H1 (cell line): ENCODE measurements around the gene THRB. TPM values are rescaled to one million over a fixed set of nuclear protein-coding genes. Genes with fewer than 3 reads are reported as not detected.

Experiments
- BCL11A ChIP-seq, 2 experiments: IDR thresholded peaks; one replicate each; pipeline ENCODE4 v1.6.1; 2011; ENCODE audit warnings: low read depth in 2 of 2, low read length in 2 of 2, mild to moderate bottlenecking in 2 of 2
- ZNF274 ChIP-seq: IDR thresholded peaks from 2 replicates; pipeline ENCODE4 v1.7.0; 2012; ENCODE audit warnings: low read length, borderline replicate concordance; ENCODE audit errors: extremely low read depth
- polyA plus RNA-seq, 7 experiments: library from polyadenylated mRNA; depleted of rRNA in 3 of 7; stranded (reverse) in 5 of 7; unstranded in 2 of 7; fragments of >200 nt in 5 of 7; fragments of 200-250 nt in 2 of 7; gene quantifications; 1 replicate in 5 of 7; 2 replicates in 1 of 7; 4 replicates in 1 of 7; pipeline versions ENCODE4 v1.2.1 to v1.2.3, GENCODE V29; 2011 to 2013; ENCODE audit warnings: missing spikeins in 2 of 7, mixed read lengths in 2 of 7
- total RNA-seq: library from RNA; stranded (reverse); fragmentation: NEBNext Ultra II Directional; extraction: Animal tissue kit (Norgen Biotek cat#: 25700); gene quantifications from 2 replicates; pipeline ENCODE4 v1.2.1, GENCODE V29; 2021
- TF ChIP-seq, protein P1 (sequence below): fragments of 300-600 bp; sonication (generic); IDR thresholded peaks from 2 replicates; pipeline ENCODE4 v1.7.1; 2012; ENCODE audit warnings: low read length, moderate library complexity, mild to moderate bottlenecking, inconsistent platforms; ENCODE audit not compliant: insufficient replicate concordance

THRB gene
- total and polyA plus RNA-seq, 2 of the 8 experiments (the other 6 are each of a cell fraction or from before 2014, with no cell fraction given): 0.98 to 3.9 TPM

DNA sequence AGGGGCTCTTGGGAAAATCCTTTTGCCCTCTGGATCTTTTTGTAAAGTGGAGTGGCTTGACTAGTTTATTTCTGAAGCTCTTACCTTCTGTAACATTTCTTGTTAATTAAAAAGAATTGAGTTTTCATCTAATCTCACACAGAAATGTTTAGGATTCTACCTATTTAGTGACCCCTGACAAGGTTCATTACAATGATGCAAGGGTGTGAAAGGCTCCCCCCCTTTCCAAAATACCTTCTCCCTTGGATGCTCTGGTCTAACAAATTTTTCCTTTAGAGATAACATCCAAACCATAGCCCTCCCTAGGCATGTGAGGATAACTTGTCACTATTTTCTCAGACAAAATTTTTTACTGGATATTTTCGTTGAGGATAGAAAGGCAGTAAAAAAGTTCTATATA lies 223.9 kb downstream of the THRB start (continued):
- TF ChIP-seq, protein P1, sequence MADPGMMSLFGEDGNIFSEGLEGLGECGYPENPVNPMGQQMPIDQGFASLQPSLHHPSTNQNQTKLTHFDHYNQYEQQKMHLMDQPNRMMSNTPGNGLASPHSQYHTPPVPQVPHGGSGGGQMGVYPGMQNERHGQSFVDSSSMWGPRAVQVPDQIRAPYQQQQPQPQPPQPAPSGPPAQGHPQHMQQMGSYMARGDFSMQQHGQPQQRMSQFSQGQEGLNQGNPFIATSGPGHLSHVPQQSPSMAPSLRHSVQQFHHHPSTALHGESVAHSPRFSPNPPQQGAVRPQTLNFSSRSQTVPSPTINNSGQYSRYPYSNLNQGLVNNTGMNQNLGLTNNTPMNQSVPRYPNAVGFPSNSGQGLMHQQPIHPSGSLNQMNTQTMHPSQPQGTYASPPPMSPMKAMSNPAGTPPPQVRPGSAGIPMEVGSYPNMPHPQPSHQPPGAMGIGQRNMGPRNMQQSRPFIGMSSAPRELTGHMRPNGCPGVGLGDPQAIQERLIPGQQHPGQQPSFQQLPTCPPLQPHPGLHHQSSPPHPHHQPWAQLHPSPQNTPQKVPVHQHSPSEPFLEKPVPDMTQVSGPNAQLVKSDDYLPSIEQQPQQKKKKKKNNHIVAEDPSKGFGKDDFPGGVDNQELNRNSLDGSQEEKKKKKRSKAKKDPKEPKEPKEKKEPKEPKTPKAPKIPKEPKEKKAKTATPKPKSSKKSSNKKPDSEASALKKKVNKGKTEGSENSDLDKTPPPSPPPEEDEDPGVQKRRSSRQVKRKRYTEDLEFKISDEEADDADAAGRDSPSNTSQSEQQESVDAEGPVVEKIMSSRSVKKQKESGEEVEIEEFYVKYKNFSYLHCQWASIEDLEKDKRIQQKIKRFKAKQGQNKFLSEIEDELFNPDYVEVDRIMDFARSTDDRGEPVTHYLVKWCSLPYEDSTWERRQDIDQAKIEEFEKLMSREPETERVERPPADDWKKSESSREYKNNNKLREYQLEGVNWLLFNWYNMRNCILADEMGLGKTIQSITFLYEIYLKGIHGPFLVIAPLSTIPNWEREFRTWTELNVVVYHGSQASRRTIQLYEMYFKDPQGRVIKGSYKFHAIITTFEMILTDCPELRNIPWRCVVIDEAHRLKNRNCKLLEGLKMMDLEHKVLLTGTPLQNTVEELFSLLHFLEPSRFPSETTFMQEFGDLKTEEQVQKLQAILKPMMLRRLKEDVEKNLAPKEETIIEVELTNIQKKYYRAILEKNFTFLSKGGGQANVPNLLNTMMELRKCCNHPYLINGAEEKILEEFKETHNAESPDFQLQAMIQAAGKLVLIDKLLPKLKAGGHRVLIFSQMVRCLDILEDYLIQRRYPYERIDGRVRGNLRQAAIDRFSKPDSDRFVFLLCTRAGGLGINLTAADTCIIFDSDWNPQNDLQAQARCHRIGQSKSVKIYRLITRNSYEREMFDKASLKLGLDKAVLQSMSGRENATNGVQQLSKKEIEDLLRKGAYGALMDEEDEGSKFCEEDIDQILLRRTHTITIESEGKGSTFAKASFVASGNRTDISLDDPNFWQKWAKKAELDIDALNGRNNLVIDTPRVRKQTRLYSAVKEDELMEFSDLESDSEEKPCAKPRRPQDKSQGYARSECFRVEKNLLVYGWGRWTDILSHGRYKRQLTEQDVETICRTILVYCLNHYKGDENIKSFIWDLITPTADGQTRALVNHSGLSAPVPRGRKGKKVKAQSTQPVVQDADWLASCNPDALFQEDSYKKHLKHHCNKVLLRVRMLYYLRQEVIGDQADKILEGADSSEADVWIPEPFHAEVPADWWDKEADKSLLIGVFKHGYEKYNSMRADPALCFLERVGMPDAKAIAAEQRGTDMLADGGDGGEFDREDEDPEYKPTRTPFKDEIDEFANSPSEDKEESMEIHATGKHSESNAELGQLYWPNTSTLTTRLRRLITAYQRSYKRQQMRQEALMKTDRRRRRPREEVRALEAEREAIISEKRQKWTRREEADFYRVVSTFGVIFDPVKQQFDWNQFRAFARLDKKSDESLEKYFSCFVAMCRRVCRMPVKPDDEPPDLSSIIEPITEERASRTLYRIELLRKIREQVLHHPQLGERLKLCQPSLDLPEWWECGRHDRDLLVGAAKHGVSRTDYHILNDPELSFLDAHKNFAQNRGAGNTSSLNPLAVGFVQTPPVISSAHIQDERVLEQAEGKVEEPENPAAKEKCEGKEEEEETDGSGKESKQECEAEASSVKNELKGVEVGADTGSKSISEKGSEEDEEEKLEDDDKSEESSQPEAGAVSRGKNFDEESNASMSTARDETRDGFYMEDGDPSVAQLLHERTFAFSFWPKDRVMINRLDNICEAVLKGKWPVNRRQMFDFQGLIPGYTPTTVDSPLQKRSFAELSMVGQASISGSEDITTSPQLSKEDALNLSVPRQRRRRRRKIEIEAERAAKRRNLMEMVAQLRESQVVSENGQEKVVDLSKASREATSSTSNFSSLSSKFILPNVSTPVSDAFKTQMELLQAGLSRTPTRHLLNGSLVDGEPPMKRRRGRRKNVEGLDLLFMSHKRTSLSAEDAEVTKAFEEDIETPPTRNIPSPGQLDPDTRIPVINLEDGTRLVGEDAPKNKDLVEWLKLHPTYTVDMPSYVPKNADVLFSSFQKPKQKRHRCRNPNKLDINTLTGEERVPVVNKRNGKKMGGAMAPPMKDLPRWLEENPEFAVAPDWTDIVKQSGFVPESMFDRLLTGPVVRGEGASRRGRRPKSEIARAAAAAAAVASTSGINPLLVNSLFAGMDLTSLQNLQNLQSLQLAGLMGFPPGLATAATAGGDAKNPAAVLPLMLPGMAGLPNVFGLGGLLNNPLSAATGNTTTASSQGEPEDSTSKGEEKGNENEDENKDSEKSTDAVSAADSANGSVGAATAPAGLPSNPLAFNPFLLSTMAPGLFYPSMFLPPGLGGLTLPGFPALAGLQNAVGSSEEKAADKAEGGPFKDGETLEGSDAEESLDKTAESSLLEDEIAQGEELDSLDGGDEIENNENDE: no peak
- TF ChIP-seq BCL11A (IDR thresholded peaks at IDR 0.05; ENCODE audit: low read depth in 2 of 2, low read length in 2 of 2): no peak
- no peak for TF ChIP-seq ZNF274
